ENCODE data around the gene MYOG. TPM values are rescaled to one million over a fixed set of nuclear protein-coding genes. Genes with fewer than 3 reads are reported as not detected.

The MYOG gene
- total RNA-seq, 1 donor from 2014 or later = not detected

DNA sequence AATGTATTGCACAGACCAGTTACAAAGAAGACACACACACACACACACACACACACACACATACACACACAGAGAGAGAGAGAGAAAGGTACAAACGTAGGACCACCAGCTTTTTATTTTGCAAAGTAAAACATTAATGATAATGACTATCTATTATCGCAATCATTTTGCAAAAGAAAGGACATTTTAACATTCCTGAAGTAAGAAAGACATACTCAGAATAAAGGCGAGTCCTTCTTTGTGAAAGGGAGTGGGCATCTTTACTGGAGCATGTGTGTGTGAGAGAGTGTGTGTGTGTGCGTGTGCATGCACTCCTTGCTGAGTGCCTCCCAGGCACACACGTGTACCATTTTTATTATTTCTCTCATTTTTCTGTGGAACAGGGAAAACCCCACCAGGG, 31.2 kb downstream of the MYOG start:
- Mint-ChIP-seq H3K36me3 (ENCODE audit: low read depth) (no peaks in the 10 kb centered on the region), H3K9me3 (no peaks in the 10 kb centered on the region), H3K4me1 (no peaks in the 10 kb centered on the region), H3K27me3 (peaks cover 30% of the 10 kb centered on the region), H3K27ac (no peak overlapping the region), H3K4me3 (no peak overlapping the region)
- POLR2A ChIA-PET = no interaction called here
- ATAC-seq (ENCODE audit: low read depth) (no peak), DNase-seq (no peak)
- intact Hi-C loops (cut with micrococcal nuclease) = no loop called here
- CTCF ChIA-PET = interaction anchor here (2.1 kb wide), 1 partner anchor 15 kb away, joined by 4 read pairs; no protein-coding TSS in a partner anchor
- TF ChIP-seq, protein P1, sequence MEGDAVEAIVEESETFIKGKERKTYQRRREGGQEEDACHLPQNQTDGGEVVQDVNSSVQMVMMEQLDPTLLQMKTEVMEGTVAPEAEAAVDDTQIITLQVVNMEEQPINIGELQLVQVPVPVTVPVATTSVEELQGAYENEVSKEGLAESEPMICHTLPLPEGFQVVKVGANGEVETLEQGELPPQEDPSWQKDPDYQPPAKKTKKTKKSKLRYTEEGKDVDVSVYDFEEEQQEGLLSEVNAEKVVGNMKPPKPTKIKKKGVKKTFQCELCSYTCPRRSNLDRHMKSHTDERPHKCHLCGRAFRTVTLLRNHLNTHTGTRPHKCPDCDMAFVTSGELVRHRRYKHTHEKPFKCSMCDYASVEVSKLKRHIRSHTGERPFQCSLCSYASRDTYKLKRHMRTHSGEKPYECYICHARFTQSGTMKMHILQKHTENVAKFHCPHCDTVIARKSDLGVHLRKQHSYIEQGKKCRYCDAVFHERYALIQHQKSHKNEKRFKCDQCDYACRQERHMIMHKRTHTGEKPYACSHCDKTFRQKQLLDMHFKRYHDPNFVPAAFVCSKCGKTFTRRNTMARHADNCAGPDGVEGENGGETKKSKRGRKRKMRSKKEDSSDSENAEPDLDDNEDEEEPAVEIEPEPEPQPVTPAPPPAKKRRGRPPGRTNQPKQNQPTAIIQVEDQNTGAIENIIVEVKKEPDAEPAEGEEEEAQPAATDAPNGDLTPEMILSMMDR (IDR thresholded peaks at IDR 0.05) = no peak

DNA sequence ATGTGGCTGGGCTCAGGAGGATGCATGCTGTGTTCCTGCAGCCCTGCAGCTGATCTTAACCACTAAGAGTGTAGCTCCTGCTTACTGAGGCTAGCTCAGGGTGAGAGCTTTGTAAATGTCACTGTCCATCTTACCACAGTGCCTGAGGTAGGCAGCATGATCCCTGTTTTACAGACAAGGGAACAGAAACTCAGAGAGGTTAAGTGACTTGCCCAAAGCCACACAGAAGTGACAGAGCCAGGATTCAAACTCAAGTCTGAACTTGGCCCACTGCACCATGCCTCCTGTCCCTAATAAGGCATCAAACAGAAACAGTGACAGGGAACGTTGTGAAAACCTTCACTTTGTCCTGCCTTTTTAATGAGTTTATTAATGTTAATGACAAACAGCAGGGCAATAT, 31.6 kb downstream of the MYOG start:
- H3K4me1 Mint-ChIP-seq = no peaks in the 10 kb centered on the region
- H3K36me3 Mint-ChIP-seq (ENCODE audit: low read depth) = no peaks in the 10 kb centered on the region
- CTCF ChIA-PET = interaction anchor here (2.1 kb wide), 1 partner anchor 15 kb away, joined by 4 read pairs; no protein-coding TSS in a partner anchor
- H3K27ac Mint-ChIP-seq = no peak overlapping the region
- DNase-seq = no peak
- intact Hi-C loops (cut with micrococcal nuclease) = no loop called here
- no peak for ATAC-seq (ENCODE audit: low read depth)
- H3K9me3 Mint-ChIP-seq = no peaks in the 10 kb centered on the region
- TF ChIP-seq, protein P1 (IDR thresholded peaks at IDR 0.05) = no peak
- H3K27me3 Mint-ChIP-seq = peaks cover 30% of the 10 kb centered on the region
- H3K4me3 Mint-ChIP-seq = no peak overlapping the region
- POLR2A ChIA-PET = no interaction called here

DNA sequence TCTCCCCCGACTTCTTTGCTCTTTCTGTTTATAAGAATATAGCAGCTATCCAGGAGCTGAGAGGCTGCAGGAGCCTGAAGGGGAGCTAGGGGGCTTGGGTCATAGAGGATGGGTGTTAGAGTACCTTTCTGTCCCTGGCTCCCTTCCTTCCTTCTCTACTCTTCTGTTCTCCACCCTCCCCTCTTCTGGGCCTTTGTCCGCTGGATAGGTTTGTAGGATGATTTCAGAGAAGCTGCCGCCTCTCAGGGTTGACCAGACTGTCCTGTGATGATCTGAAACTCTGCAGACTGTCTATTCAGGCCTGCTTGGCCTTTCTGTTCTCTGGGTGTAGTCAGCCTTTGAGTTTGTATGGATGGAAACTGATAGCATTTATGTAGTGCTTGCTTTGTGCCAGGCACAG, 33.2 kb downstream of the MYOG start:
- intact Hi-C loops (cut with micrococcal nuclease) = no loop called here
- POLR2A ChIA-PET = no interaction called here
- H3K27ac Mint-ChIP-seq = no peak overlapping the region
- peaks cover 23% of the 10 kb centered on the region for H3K27me3 Mint-ChIP-seq
- CTCF ChIA-PET = interaction anchor here (0.7 kb wide), 1 partner anchor 382 kb away, joined by 3 read pairs; no protein-coding TSS in a partner anchor
- TF ChIP-seq, protein P1 (IDR thresholded peaks at IDR 0.05) = no peak
- H3K4me1 Mint-ChIP-seq = no peaks in the 10 kb centered on the region
- no peaks in the 10 kb centered on the region for H3K36me3 Mint-ChIP-seq (ENCODE audit: low read depth)
- H3K9me3 Mint-ChIP-seq = no peaks in the 10 kb centered on the region
- H3K4me3 Mint-ChIP-seq = no peak overlapping the region
- DNase-seq = no peak
- ATAC-seq (ENCODE audit: low read depth) = no peak

DNA sequence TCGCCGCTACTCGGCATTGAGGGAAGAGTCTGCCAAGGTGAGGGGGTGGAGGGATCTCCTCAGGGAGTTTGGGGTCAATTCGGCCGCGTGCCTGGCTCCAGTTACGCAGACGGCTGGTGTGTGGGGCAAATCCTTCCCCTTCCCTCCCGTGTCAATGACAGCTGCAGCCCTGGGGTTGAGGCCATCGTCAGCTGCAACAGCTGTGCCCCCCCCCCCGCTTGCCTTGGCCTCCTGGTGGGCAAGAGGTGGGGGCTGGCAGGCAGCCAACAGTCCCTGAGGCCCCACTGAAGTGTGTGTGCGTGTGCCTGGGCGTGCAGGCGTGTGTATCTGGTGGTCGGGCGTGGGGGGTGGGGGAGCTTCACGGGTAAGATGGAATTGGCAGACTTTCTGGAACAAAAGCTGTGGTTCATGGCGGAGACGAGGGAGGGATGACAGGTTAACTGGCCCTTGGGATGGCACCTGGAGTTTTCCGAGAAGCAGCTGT, 33.9 kb downstream of the MYOG start:
- intact Hi-C loops (cut with micrococcal nuclease) = no loop called here
- Mint-ChIP-seq H3K27ac (no peak overlapping the region), H3K9me3 (no peaks in the 10 kb centered on the region), H3K4me1 (no peaks in the 10 kb centered on the region), H3K27me3 (peaks cover 20% of the 10 kb centered on the region), H3K4me3 (no peak overlapping the region), H3K36me3 (ENCODE audit: low read depth) (no peaks in the 10 kb centered on the region)
- TF ChIP-seq, protein P1 (IDR thresholded peaks at IDR 0.05) = no peak
- ChIA-PET POLR2A (no interaction called here), CTCF (interaction anchor here (0.7 kb wide), 1 partner anchor 383 kb away, joined by 3 read pairs; no protein-coding TSS in a partner anchor)
- no peak for DNase-seq
- ATAC-seq (ENCODE audit: low read depth) = no peak

DNA sequence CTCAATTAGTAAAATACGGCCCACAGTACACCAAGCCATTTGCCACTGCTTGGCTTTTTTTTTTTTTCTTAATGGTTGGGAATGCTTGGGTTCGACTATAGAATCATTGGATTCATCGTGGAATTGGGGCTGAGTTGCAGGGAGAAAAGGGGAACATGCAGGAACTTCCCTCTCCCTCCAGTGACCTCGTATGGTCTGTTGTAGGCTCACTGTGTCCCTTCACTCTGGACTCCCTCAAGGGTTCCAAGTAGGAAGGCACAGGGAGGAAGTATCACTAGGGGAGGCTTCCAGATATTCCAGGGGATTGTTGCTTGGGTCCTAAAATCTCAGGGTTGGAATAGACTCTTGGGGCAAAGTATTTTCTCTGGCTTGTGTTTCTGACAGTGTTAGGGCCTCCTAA, 35.0 kb downstream of the MYOG start:
- Mint-ChIP-seq H3K27ac (no peak overlapping the region), H3K36me3 (ENCODE audit: low read depth) (no peaks in the 10 kb centered on the region), H3K27me3 (peaks cover 20% of the 10 kb centered on the region), H3K4me3 (no peak overlapping the region), H3K9me3 (no peaks in the 10 kb centered on the region), H3K4me1 (no peaks in the 10 kb centered on the region)
- TF ChIP-seq, protein P1 (IDR thresholded peaks at IDR 0.05) = no peak
- POLR2A ChIA-PET = no interaction called here
- ATAC-seq (ENCODE audit: low read depth) = no peak
- CTCF ChIA-PET = no interaction called here
- intact Hi-C loops (cut with micrococcal nuclease) = no loop called here
- DNase-seq = no peak

All from activated B cell treated with CpG ODN at 0.5 μM for 24 hours (primary cell).